Measurements from ENCODE around the gene CD58. TPM values are rescaled to one million over a fixed set of nuclear protein-coding genes. Genes with fewer than 3 reads are reported as not detected.

CD58 gene
- total and polyA plus RNA-seq, 7 donors = 4.7 to 11.9 (median 7.8) TPM

DNA sequence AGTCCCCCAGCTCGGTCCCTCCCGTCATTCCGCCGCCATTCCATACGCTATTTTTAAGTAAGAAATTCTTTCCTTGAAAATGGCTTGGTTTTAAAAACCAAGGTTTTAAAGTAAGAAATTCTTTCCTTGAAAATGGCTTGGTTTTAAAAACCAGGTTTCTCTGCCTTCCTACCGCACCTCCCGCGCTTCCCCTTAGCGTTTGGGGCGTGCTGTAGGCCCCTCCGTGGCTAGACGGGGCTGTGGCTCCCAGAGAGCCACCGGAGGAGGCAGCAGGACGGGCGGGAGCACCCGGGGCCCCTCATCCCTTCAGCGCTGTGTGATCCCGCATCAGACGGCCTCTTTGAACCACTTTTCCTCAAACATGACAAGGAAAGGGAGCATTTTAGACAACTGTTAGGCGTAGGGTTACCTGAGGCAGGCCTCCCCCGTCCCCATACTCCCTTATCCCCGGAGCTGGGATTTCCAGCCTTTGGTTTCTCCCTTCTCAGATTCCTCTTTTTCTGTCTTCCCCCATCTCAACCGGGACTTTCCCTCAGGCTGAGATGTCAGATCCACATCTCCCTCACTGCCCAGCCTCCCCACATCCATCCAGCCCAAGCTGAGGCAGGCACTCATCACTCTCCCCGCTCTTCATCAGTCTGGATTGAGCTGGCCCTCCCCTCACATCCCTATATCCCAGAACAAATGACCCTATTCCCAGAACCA lies 541 bp upstream of the CD58 start:
- TF ChIP-seq, protein P1, sequence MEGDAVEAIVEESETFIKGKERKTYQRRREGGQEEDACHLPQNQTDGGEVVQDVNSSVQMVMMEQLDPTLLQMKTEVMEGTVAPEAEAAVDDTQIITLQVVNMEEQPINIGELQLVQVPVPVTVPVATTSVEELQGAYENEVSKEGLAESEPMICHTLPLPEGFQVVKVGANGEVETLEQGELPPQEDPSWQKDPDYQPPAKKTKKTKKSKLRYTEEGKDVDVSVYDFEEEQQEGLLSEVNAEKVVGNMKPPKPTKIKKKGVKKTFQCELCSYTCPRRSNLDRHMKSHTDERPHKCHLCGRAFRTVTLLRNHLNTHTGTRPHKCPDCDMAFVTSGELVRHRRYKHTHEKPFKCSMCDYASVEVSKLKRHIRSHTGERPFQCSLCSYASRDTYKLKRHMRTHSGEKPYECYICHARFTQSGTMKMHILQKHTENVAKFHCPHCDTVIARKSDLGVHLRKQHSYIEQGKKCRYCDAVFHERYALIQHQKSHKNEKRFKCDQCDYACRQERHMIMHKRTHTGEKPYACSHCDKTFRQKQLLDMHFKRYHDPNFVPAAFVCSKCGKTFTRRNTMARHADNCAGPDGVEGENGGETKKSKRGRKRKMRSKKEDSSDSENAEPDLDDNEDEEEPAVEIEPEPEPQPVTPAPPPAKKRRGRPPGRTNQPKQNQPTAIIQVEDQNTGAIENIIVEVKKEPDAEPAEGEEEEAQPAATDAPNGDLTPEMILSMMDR (IDR thresholded peaks at IDR 0.05) = no peak
- H3K36me3 ChIP-seq (ENCODE audit: insufficient read depth in 1 of 2, low read depth in 1 of 2) = no peaks in the 10 kb centered on the region
- DNase-seq (no peak), ATAC-seq (peak in 2 of 4 donors; percentile 22 to 30)
- no peaks in the 10 kb centered on the region for H3K27me3 ChIP-seq (ENCODE audit: insufficient read depth in 3 of 3, low read length in 2 of 3)
- no peaks in the 10 kb centered on the region for H3K9me3 ChIP-seq
- 7 to 14% (median 11%) methylated on average over 24 of the region's 24 CpGs for WGBS, 3 donors
- H3K27ac ChIP-seq = peak overlapping the region; percentile 95
- intact Hi-C loops (cut with DNase I) = loop anchor here in 1 of 2 donors (2.0 to 10.0 kb wide), 2 partner anchors 157 to 489 kb away; partner anchors contain the start of gene TTF2
- H3K4me1 ChIP-seq = no peaks in the 10 kb centered on the region
- H3K4me3 ChIP-seq = peak overlapping the region; percentile 90

DNA sequence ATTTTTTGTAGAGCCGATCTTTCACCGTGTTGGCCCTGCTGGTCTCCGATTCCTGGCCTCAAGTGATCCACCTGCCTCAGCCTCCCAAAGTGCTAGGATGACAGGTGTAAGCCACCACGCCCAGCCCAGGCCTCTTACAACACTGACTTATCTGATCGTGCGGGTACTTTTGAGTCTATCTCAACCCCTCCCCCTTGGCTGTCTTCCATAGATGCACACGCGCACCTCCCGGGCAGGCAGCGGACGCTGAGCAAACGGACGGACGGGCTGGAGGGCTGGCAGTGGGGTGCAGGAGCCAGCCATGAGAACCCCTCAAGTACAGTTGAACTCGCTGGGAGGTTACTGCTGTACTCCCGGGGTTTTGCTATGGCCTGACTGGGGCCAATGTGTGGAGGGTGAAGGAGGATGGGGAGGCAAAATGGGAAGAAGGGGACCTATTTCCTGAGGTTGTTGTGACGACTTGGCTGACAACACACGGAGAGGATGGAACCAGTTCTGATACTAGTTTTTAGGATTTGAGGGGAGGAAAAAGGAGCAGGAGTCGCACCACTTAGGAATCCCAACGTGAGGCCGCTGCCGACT lies 959 bp downstream of the CD58 start:
- H3K9me3 ChIP-seq = no peaks in the 10 kb centered on the region
- H3K36me3 ChIP-seq (ENCODE audit: insufficient read depth in 1 of 2, low read depth in 1 of 2) = no peaks in the 10 kb centered on the region
- intact Hi-C loops (cut with DNase I) = loop anchor here in 1 of 2 donors (2.0 to 10.0 kb wide), 2 partner anchors 155 to 491 kb away; partner anchors contain the start of gene TTF2
- no peaks in the 10 kb centered on the region for H3K27me3 ChIP-seq (ENCODE audit: insufficient read depth in 3 of 3, low read length in 2 of 3)
- H3K4me1 ChIP-seq = no peaks in the 10 kb centered on the region
- ATAC-seq (peak in 1 of 4 donors; percentile 6), DNase-seq (peak; percentile 34 to 64)
- H3K27ac ChIP-seq = peak overlapping the region; percentile 95
- TF ChIP-seq, protein P1 (IDR thresholded peaks at IDR 0.05) = no peak
- peak overlapping the region; percentile 90 for H3K4me3 ChIP-seq
- 35 to 48% (median 36%) methylated on average over 22 of the region's 22 CpGs for WGBS, 3 donors

GRCh38 chr1:116569381-116569670 lies 1.5 kb downstream of the CD58 start:
- Histone ChIP-seq H3K27me3 (ENCODE audit: insufficient read depth in 3 of 3, low read length in 2 of 3) (no peaks in the 10 kb centered on the region), H3K9me3 (no peaks in the 10 kb centered on the region), H3K36me3 (ENCODE audit: insufficient read depth in 1 of 2, low read depth in 1 of 2) (no peaks in the 10 kb centered on the region), H3K4me1 (no peaks in the 10 kb centered on the region), H3K27ac (no peak overlapping the region), H3K4me3 (no peak overlapping the region)
- ATAC-seq (no peak), DNase-seq (no peak)
- intact Hi-C loops (cut with DNase I) = no loop called here
- TF ChIP-seq, protein P1 (IDR thresholded peaks at IDR 0.05) = no peak

- no peaks in the 10 kb centered on the region for H3K36me3 ChIP-seq (ENCODE audit: insufficient read depth in 1 of 2, low read depth in 1 of 2)
- no peak overlapping the region for H3K4me3 ChIP-seq
- no peak overlapping the region for H3K27ac ChIP-seq
- ATAC-seq (no peak), DNase-seq (no peak)
- 88 to 97% (median 92%) methylated on average over 2 of the region's 2 CpGs for WGBS, 3 donors
- H3K4me1 ChIP-seq = no peaks in the 10 kb centered on the region
- intact Hi-C loops (cut with DNase I) = no loop called here
- H3K9me3 ChIP-seq = no peaks in the 10 kb centered on the region
- H3K27me3 ChIP-seq (ENCODE audit: insufficient read depth in 3 of 3, low read length in 2 of 3) = no peaks in the 10 kb centered on the region
- TF ChIP-seq, protein P1 (IDR thresholded peaks at IDR 0.05) = no peak
Observed at GRCh38 chr1:116568662-116569380, 2.0 kb downstream of the CD58 start.

All from psoas muscle (tissue), 8 donors.